Transverse colon (tissue), 4 donors: Measurements from ENCODE around the gene VPS41. TPM values are rescaled to one million over a fixed set of nuclear protein-coding genes. Genes with fewer than 3 reads are reported as not detected.

Source experiments
- DNase-seq: peaks from one replicate; pipeline ENCODE4 v3.0.0-alpha.2; 2019
- H3K27ac ChIP-seq, 4 donors: fragments of 200-600 bp; sonication (generic); 2 replicates each; pipeline ENCODE4 v1.5.1; 2016 to 2018; ENCODE audit warnings: inconsistent platforms in 4 of 4
- H3K27me3 ChIP-seq: fragments of 200-600 bp; sonication (generic); 2 replicates; pipeline ENCODE4 v1.5.1; 2017; ENCODE audit warnings: inconsistent platforms
- H3K36me3 ChIP-seq, 4 donors: fragments of 200-600 bp; sonication (generic); 2 replicates each; pipeline ENCODE4 v1.5.1; 2017 to 2019; ENCODE audit warnings: inconsistent platforms in 4 of 4
- H3K4me1 ChIP-seq, 4 donors: fragments of 200-600 bp; sonication (generic); 2 replicates each; pipeline ENCODE4 v1.5.1; 2017 to 2020; ENCODE audit warnings: inconsistent platforms in 4 of 4
- H3K4me3 ChIP-seq, 4 donors: fragments of 200-600 bp; sonication (generic); 1 replicate in 1 of 4; 2 replicates in 3 of 4; pipeline versions ENCODE4 v1.5.1 to v1.6.1; 2017 to 2019; ENCODE audit warnings: inconsistent platforms in 4 of 4
- H3K9me3 ChIP-seq, 2 donors: fragments of 200-600 bp; sonication (generic); 2 replicates each; pipeline ENCODE4 v1.5.1; 2017 to 2019; ENCODE audit warnings: inconsistent platforms in 2 of 2
- EP300 ChIP-seq: sonication (generic); formaldehyde crosslinking; IDR thresholded peaks from one replicate; pipeline ENCODE4 v1.6.1; 2017; ENCODE audit warnings: antibody characterized with exemption, low read depth
- POLR2A ChIP-seq: fragments of 450-650 bp; IDR thresholded peaks from one replicate; pipeline ENCODE4 v1.6.1; 2016; ENCODE audit warnings: antibody characterized with exemption, mild to moderate bottlenecking, moderate library complexity
- POLR2AphosphoS5 ChIP-seq, 3 donors: sonication (generic); formaldehyde crosslinking; IDR thresholded peaks; one replicate each; pipeline ENCODE4 v1.6.1; 2016; ENCODE audit warnings: antibody characterized with exemption in 3 of 3
- WGBS, 2 donors: methylation state at CpG; one replicate each; pipeline ENCODE4 v1.1.5; 2018; ENCODE audit warnings: low coverage in 1 of 2; 5-methylcytosine and 5-hydroxymethylcytosine counted together
- in situ Hi-C, 4 donors: fragments of 200-750 bp; cut with MboI; loops; one replicate each; pipeline versions ENCODE4 v1.15.0 to v1.15.1; 2017; ENCODE audit warnings: low sequenced_read_pairs in 3 of 4, low pct_ligation_motif_present in 1 of 4, low pct_unique_long_range_greater_than_20kb in 1 of 4
- intact Hi-C: fragments of 100-400 bp; cut with DNase I; formaldehyde crosslinking; loops from one replicate; pipeline ENCODE4 v1.15.1; 2023; ENCODE audit warnings: low total_unique reads
- total RNA-seq, 4 donors: library from RNA; depleted of rRNA; stranded (reverse); fragments of >200 nt; gene quantifications; one replicate each; pipeline ENCODE4 v1.1.0, GENCODE V29; 2016
- TF ChIP-seq, protein P1 (sequence below), 5 experiments: fragments of 200-600 bp in 3 of 5; fragments of 450-650 bp in 2 of 5; sonication (generic) in 3 of 5; IDR thresholded peaks; 1 replicate in 2 of 5; 2 replicates in 3 of 5; pipeline ENCODE4 v1.5.1; 2016 to 2017; ENCODE audit warnings: antibody characterized with exemption in 5 of 5, inconsistent platforms in 3 of 5, mild to moderate bottlenecking in 2 of 5, moderate library complexity in 1 of 5

Gene VPS41
- total RNA-seq, 4 donors from 2014 or later, result 26.9 to 35.1 (median 29.2) TPM

DNA sequence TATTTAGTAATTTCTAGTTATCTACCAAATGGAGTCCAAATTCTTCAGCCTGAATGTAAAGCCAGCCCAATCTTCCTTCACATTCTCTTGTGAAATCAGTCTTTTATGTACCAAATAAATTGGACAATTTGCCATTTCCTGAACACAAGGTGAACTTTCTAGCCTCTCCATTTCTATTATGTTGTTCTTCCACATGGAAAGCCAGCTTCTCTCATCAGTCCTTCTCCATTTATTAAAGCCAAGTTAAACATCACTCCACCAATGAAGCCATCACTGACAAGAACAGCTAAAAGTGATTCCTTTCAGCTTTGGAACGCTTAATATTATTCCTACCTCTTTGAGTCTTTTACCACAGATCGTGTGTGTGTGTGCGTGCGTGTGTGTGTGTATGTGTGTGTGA, 88.4 kb downstream of the VPS41 start:
- H3K4me1 ChIP-seq, result peaks cover 0 to under 1% (median 0%) of the 10 kb centered on the region in 4 donors
- H3K4me3 ChIP-seq, result no peak overlapping the region
- TF ChIP-seq EP300, result no peak
- no peak for TF ChIP-seq POLR2A
- TF ChIP-seq, protein P1, sequence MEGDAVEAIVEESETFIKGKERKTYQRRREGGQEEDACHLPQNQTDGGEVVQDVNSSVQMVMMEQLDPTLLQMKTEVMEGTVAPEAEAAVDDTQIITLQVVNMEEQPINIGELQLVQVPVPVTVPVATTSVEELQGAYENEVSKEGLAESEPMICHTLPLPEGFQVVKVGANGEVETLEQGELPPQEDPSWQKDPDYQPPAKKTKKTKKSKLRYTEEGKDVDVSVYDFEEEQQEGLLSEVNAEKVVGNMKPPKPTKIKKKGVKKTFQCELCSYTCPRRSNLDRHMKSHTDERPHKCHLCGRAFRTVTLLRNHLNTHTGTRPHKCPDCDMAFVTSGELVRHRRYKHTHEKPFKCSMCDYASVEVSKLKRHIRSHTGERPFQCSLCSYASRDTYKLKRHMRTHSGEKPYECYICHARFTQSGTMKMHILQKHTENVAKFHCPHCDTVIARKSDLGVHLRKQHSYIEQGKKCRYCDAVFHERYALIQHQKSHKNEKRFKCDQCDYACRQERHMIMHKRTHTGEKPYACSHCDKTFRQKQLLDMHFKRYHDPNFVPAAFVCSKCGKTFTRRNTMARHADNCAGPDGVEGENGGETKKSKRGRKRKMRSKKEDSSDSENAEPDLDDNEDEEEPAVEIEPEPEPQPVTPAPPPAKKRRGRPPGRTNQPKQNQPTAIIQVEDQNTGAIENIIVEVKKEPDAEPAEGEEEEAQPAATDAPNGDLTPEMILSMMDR (IDR thresholded peaks at IDR 0.05), result no peak
- no peak for TF ChIP-seq POLR2AphosphoS5 (IDR thresholded peaks at IDR 0.05)
- intact Hi-C loops (no loop called here), in situ Hi-C loops (loop anchor here in 1 of 4 donors (25.0 kb wide), 2 partner anchors 217 to 692 kb away; no protein-coding TSS in a partner anchor)
- no peak overlapping the region for H3K27ac ChIP-seq
- peaks cover 0 to 6% of the 10 kb centered on the region in 2 donors for H3K9me3 ChIP-seq
- H3K27me3 ChIP-seq, result no peaks in the 10 kb centered on the region
- H3K36me3 ChIP-seq, result peaks cover 0 to 11% (median 0%) of the 10 kb centered on the region in 4 donors
- DNase-seq, result no peak
- 92 to 97% methylated on average over 4 of the region's 4 CpGs for WGBS, 2 donors

DNA sequence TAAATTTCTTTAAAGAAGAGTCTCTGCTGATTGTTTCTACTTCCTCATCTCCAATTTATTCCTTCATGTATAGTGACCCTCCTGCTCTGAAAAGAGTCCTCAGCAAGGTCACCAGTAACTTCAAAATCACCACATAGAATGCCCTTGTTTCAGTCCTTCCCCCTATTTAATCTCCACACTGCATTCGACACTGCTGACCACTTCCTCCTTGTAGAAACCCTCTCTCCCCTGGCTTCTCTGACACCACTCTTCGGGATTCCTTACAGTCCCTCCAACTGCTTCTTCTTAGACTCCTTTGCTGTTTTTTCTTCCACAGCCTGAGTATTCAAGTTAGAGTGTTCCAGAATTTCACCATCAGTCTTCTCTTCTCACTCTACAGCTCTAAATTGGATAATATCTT, 89.5 kb downstream of the VPS41 start:
- no peak overlapping the region for H3K4me3 ChIP-seq
- no peak for TF ChIP-seq POLR2AphosphoS5 (IDR thresholded peaks at IDR 0.05)
- TF ChIP-seq POLR2A, result no peak
- TF ChIP-seq, protein P1 (IDR thresholded peaks at IDR 0.05), result no peak
- TF ChIP-seq EP300, result no peak
- H3K36me3 ChIP-seq, result peaks cover 0 to 11% (median 0%) of the 10 kb centered on the region in 4 donors
- no peaks in the 10 kb centered on the region for H3K4me1 ChIP-seq
- in situ Hi-C loops, result loop anchor here in 1 of 4 donors (25.0 kb wide), 2 partner anchors 218 to 693 kb away; no protein-coding TSS in a partner anchor
- no peak overlapping the region for H3K27ac ChIP-seq
- peaks cover 0 to 6% of the 10 kb centered on the region in 2 donors for H3K9me3 ChIP-seq
- no peaks in the 10 kb centered on the region for H3K27me3 ChIP-seq
- intact Hi-C loops, result no loop called here
- 67 to 79% methylated on average over 2 of the region's 2 CpGs for WGBS, 2 donors
- DNase-seq, result no peak

DNA sequence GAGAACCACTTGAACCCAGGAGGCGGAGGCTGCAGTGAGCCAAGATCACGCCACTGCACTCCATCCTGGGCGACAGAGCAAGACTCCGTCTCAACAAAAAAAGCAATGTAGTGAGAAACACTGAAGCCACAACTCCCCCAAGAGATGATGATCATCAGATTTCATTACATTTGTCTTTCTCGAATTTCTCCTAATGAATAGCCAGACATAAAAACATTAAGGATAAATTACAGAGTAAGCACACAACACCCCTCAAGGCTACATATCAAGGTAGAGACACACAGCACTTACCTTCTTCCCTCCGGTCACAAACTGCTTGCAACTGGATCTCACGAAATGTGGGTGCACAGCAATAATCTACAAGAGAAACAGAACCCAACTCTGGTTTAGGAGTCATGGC, 91.5 kb downstream of the VPS41 start:
- H3K4me1 ChIP-seq, result no peaks in the 10 kb centered on the region
- intact Hi-C loops, result no loop called here
- DNase-seq, result no peak

DNA sequence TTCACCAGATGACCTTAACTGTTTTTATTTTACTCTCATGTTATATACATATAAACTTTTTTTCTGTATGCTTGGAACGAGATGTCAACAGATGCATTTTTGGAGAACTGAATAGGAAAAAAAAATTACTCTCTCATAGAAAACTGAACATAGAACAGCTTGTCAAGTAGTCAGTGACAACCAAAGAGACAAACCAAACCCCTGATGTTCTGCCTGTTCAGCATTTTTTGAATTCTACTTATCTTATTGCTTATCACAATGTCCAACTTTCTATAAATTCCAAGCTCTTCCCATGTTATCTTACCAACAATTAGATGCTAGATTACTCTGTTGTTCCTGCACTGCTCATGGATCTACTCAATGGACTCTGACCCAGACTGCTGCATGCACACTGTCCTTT, 95.2 kb downstream of the VPS41 start:
- Histone ChIP-seq H3K36me3 (peaks cover 0 to 11% (median 0%) of the 10 kb centered on the region in 4 donors), H3K4me3 (no peak overlapping the region), H3K9me3 (no peaks in the 10 kb centered on the region), H3K4me1 (no peaks in the 10 kb centered on the region), H3K27me3 (no peaks in the 10 kb centered on the region), H3K27ac (no peak overlapping the region)
- TF ChIP-seq POLR2AphosphoS5 (IDR thresholded peaks at IDR 0.05), result no peak
- TF ChIP-seq POLR2A, result no peak
- no peak for TF ChIP-seq EP300
- TF ChIP-seq, protein P1 (IDR thresholded peaks at IDR 0.05), result no peak
- intact Hi-C loops (no loop called here), in situ Hi-C loops (loop anchor here in 1 of 4 donors (25.0 kb wide), 2 partner anchors 224 to 699 kb away; no protein-coding TSS in a partner anchor)
- DNase-seq, result no peak
- 82 to 95% methylated on average over 1 of the region's 1 CpG for WGBS, 2 donors

More for the DNA sequence above, 91.5 kb downstream of the VPS41 start:
- in situ Hi-C loops, result loop anchor here in 1 of 4 donors (25.0 kb wide), 2 partner anchors 220 to 695 kb away; no protein-coding TSS in a partner anchor
- WGBS, 2 donors, result 91% methylated on average over 4 to 7 of the region's 7 CpGs
- H3K27me3 ChIP-seq, result no peaks in the 10 kb centered on the region
- peaks cover 0 to 11% (median 0%) of the 10 kb centered on the region in 4 donors for H3K36me3 ChIP-seq
- H3K9me3 ChIP-seq, result no peaks in the 10 kb centered on the region
- TF ChIP-seq EP300, result no peak
- TF ChIP-seq, protein P1 (IDR thresholded peaks at IDR 0.05), result no peak
- TF ChIP-seq POLR2A, result no peak
- TF ChIP-seq POLR2AphosphoS5 (IDR thresholded peaks at IDR 0.05), result no peak
- H3K4me3 ChIP-seq, result no peak overlapping the region
- H3K27ac ChIP-seq, result no peak overlapping the region
